Measurements from ENCODE around the gene RLBP1. TPM values are rescaled to one million over a fixed set of nuclear protein-coding genes. Genes with fewer than 3 reads are reported as not detected.

The RLBP1 gene
- total RNA-seq, 1 donor from 2014 or later = not detected

DNA sequence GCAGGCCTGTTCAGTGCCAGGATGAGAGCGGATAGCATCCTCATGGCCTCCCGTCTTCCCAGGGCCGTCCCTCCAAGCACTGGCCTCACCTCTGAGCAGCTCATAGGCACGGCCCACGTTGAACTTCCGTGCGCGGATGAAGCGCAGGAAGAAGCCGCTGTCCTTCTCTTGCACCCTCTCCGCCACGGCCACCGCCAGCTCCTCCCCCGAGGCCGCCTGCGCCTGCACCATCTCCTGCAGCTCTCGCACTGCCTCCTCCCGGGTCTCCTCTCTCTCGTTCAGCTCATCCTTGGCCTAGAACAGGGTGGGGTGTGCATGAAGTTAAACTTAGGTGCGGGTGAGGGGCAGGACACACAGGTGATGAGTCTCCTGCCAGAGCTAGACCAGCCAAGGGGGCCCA lies 4.3 kb downstream of the RLBP1 start:
- TF ChIP-seq CTCF (IDR thresholded peaks at IDR 0.05) = no peak
- peaks cover 3% of the 10 kb centered on the region for H3K27me3 Mint-ChIP-seq
- DNase-seq (no peak), ATAC-seq (ENCODE audit: low read depth) (no peak)
- H3K9me3 Mint-ChIP-seq = no peaks in the 10 kb centered on the region
- intact Hi-C loops (cut with micrococcal nuclease) = no loop called here
- no peaks in the 10 kb centered on the region for H3K4me1 Mint-ChIP-seq
- CTCF ChIA-PET = no interaction called here
- H3K36me3 Mint-ChIP-seq (ENCODE audit: low read depth) = no peaks in the 10 kb centered on the region
- no peak overlapping the region for H3K27ac Mint-ChIP-seq
- POLR2A ChIA-PET = no interaction called here
- no peak overlapping the region for H3K4me3 Mint-ChIP-seq

DNA sequence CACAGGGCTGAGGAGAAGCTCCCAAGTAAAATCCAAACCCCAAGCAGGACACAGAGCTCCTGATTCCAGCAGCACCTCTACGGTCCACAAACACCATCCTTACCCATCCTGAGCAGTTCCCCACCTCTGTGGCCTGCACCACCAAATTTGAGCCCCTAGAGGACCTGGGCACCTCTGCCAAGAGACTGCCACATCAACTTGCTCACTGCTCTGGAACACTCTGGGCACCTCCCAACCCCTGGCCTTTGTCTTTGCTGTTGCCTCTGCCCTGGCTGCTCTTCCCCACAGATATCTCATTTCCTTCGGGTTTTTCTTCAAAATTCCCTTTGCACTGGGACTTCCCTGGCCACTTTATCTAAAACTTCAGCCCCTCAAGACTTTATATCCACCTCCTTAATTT lies 5.8 kb downstream of the RLBP1 start:
- no peak for DNase-seq
- POLR2A ChIA-PET = no interaction called here
- no peak overlapping the region for H3K4me3 Mint-ChIP-seq
- no peak for ATAC-seq (ENCODE audit: low read depth)
- H3K27me3 Mint-ChIP-seq = peaks cover 3% of the 10 kb centered on the region
- CTCF ChIA-PET = no interaction called here
- TF ChIP-seq CTCF (IDR thresholded peaks at IDR 0.05) = no peak
- H3K27ac Mint-ChIP-seq = no peak overlapping the region
- no peaks in the 10 kb centered on the region for H3K9me3 Mint-ChIP-seq
- intact Hi-C loops (cut with micrococcal nuclease) = no loop called here
- H3K4me1 Mint-ChIP-seq = no peaks in the 10 kb centered on the region
- H3K36me3 Mint-ChIP-seq (ENCODE audit: low read depth) = no peaks in the 10 kb centered on the region

DNA sequence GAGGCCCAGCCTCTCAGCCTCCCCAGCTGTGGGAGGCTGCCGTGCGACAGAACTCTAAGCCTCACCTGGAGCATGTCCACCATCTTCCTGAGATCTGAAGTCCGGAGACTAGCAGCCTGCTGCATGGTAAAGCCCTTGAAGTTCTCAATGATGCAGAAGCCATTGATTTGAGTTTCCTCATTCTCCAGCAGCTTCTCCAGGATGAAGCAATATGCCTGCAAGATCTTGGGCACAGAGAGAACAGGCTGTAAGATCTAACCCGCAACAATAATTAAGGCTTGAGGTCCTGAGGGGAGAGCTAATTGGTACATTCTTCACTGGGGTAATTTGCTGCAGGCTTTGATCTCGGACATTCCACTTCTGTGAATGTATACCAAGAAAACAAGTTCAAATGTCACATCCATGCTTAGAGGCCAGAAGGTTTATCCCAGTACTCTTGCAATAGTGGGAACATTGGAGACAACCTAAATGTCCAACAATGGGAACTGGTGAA lies 9.7 kb downstream of the RLBP1 start:
- H3K36me3 Mint-ChIP-seq (ENCODE audit: low read depth) = no peaks in the 10 kb centered on the region
- POLR2A ChIA-PET = no interaction called here
- TF ChIP-seq CTCF (IDR thresholded peaks at IDR 0.05) = no peak
- ATAC-seq (ENCODE audit: low read depth) = no peak
- no peak for DNase-seq
- peaks cover 6% of the 10 kb centered on the region for H3K27me3 Mint-ChIP-seq
- H3K9me3 Mint-ChIP-seq = no peaks in the 10 kb centered on the region
- no peak overlapping the region for H3K4me3 Mint-ChIP-seq
- no peak overlapping the region for H3K27ac Mint-ChIP-seq
- intact Hi-C loops (cut with micrococcal nuclease) = no loop called here
- CTCF ChIA-PET = no interaction called here
- peaks cover 5% of the 10 kb centered on the region for H3K4me1 Mint-ChIP-seq

DNA sequence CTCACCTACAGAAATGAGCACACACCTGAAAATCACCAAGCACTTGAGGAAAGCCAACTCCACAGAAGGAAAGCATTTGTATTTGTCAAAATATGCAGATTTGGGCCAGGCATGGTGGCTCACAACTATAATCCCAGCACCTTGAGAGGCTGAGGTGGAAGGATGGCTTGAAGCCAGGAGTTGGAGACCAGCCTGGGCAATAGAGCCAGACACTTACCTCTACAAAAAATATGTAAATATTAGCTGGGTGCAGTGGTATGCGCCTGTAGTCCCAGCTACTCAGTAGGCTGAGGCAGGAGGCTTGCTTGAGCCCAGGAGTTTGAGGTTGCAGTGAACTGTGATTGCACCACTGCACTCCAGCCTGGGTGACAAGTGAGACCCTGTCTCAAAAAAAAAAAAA lies 12.3 kb downstream of the RLBP1 start:
- H3K27ac Mint-ChIP-seq = no peak overlapping the region
- ATAC-seq (ENCODE audit: low read depth) (no peak), DNase-seq (no peak)
- no peak for TF ChIP-seq CTCF (IDR thresholded peaks at IDR 0.05)
- no peaks in the 10 kb centered on the region for H3K9me3 Mint-ChIP-seq
- no peak overlapping the region for H3K4me3 Mint-ChIP-seq
- peaks cover 6% of the 10 kb centered on the region for H3K4me1 Mint-ChIP-seq
- CTCF ChIA-PET = no interaction called here
- intact Hi-C loops (cut with micrococcal nuclease) = no loop called here
- POLR2A ChIA-PET = no interaction called here
- H3K36me3 Mint-ChIP-seq (ENCODE audit: low read depth) = no peaks in the 10 kb centered on the region
- peaks cover 6% of the 10 kb centered on the region for H3K27me3 Mint-ChIP-seq

- H3K4me3 Mint-ChIP-seq = no peak overlapping the region
- POLR2A ChIA-PET = no interaction called here
- intact Hi-C loops (cut with micrococcal nuclease) = no loop called here
- H3K4me1 Mint-ChIP-seq = peaks cover 6% of the 10 kb centered on the region
- H3K27me3 Mint-ChIP-seq = peaks cover 6% of the 10 kb centered on the region
- TF ChIP-seq CTCF (IDR thresholded peaks at IDR 0.05) = no peak
- CTCF ChIA-PET = no interaction called here
- no peak for ATAC-seq (ENCODE audit: low read depth)
- H3K36me3 Mint-ChIP-seq (ENCODE audit: low read depth) = no peaks in the 10 kb centered on the region
- H3K9me3 Mint-ChIP-seq = no peaks in the 10 kb centered on the region
- DNase-seq = no peak
- H3K27ac Mint-ChIP-seq = no peak overlapping the region
Measured at GRCh38 chr15:89208256-89208655, 13.1 kb downstream of the RLBP1 start.
